ENCODE data around the gene HIBADH. TPM values are rescaled to one million over a fixed set of nuclear protein-coding genes. Genes with fewer than 3 reads are reported as not detected.
A peak's percentile ranks its signal among the peaks of the same experiment; 100 is the strongest.
"Not testable (repeated sequence)": the region's sequence is repeated elsewhere in the genome, so short reads cannot be mapped to it uniquely, and the experiment has no call there.

Gene HIBADH
- total RNA-seq, 1 donor from 2014 or later = 108 TPM

- not testable (repeated sequence) for DNase-seq (ENCODE audit: missing footprints); ATAC-seq
- intact Hi-C loops (cut with DNase I) = loop anchor here (5.0 to 10.0 kb wide), 3 partner anchors 343 to 381 kb away; no protein-coding TSS in a partner anchor
Observed at GRCh38 chr7:27578169-27578568, 84.5 kb downstream of the HIBADH start.

GRCh38 chr7:27576360-27576944, 86.2 kb downstream of the HIBADH start:
- intact Hi-C loops (cut with DNase I) = loop anchor here (5.0 to 10.0 kb wide), 3 partner anchors 342 to 379 kb away; no protein-coding TSS in a partner anchor
- no peak for ATAC-seq
- DNase-seq (ENCODE audit: missing footprints) = no peak

- ATAC-seq (peak; percentile 23), DNase-seq (ENCODE audit: missing footprints) (no peak)
- intact Hi-C loops (cut with DNase I) = loop anchor here (5.0 to 10.0 kb wide), 3 partner anchors 341 to 378 kb away; no protein-coding TSS in a partner anchor
Observed at GRCh38 chr7:27575613-27576012, 87.1 kb downstream of the HIBADH start.

- intact Hi-C loops (cut with DNase I) = no loop called here
- ATAC-seq (no peak), DNase-seq (ENCODE audit: missing footprints) (no peak)
Observed at GRCh38 chr7:27569106-27569505, 93.6 kb downstream of the HIBADH start.

GRCh38 chr7:27567266-27567665, 95.4 kb downstream of the HIBADH start:
- DNase-seq (ENCODE audit: missing footprints) (no peak), ATAC-seq (no peak)
- intact Hi-C loops (cut with DNase I) = no loop called here

- ATAC-seq = no peak
Observed at GRCh38 chr7:27564881-27565482, 97.7 kb downstream of the HIBADH start.

GRCh38 chr7:27560706-27561235, 101.9 kb downstream of the HIBADH start:
- intact Hi-C loops (cut with DNase I) = no loop called here
- no peak for ATAC-seq
- DNase-seq (ENCODE audit: missing footprints) = no peak

More at GRCh38 chr7:27564881-27565482, 97.7 kb downstream of the HIBADH start:
- intact Hi-C loops (cut with DNase I) = no loop called here
- no peak for DNase-seq (ENCODE audit: missing footprints)

GRCh38 chr7:27555670-27556069, 107.0 kb downstream of the HIBADH start:
- intact Hi-C loops (cut with DNase I) = no loop called here
- DNase-seq (ENCODE audit: missing footprints) = no peak
- ATAC-seq = no peak

- DNase-seq (ENCODE audit: missing footprints) (no peak), ATAC-seq (no peak)
- intact Hi-C loops (cut with DNase I) = no loop called here
Observed at GRCh38 chr7:27554826-27555225, 107.9 kb downstream of the HIBADH start.

GRCh38 chr7:27553273-27553672, 109.4 kb downstream of the HIBADH start:
- ATAC-seq (no peak), DNase-seq (ENCODE audit: missing footprints) (no peak)
- intact Hi-C loops (cut with DNase I) = no loop called here

GRCh38 chr7:27551803-27552400, 110.8 kb downstream of the HIBADH start:
- intact Hi-C loops (cut with DNase I) = no loop called here
- ATAC-seq = no peak
- no peak for DNase-seq (ENCODE audit: missing footprints)

GRCh38 chr7:27549606-27550005, 113.1 kb downstream of the HIBADH start:
- DNase-seq (ENCODE audit: missing footprints) = no peak
- no peak for ATAC-seq
- intact Hi-C loops (cut with DNase I) = no loop called here

GRCh38 chr7:27548304-27548703, 114.4 kb downstream of the HIBADH start:
- DNase-seq (ENCODE audit: missing footprints) = no peak
- intact Hi-C loops (cut with DNase I) = no loop called here
- no peak for ATAC-seq

GRCh38 chr7:27547401-27547800, 115.3 kb downstream of the HIBADH start:
- ATAC-seq = no peak
- intact Hi-C loops (cut with DNase I) = no loop called here
- no peak for DNase-seq (ENCODE audit: missing footprints)

- intact Hi-C loops (cut with DNase I) = no loop called here
- ATAC-seq (no peak), DNase-seq (ENCODE audit: missing footprints) (no peak)
Observed at GRCh38 chr7:27546610-27547009, 116.1 kb downstream of the HIBADH start.

- DNase-seq (ENCODE audit: missing footprints) (no peak), ATAC-seq (no peak)
- intact Hi-C loops (cut with DNase I) = no loop called here
Observed at GRCh38 chr7:27535795-27536194, 126.9 kb downstream of the HIBADH start.

- DNase-seq (ENCODE audit: missing footprints) = no peak
Observed at GRCh38 chr7:27533652-27534081, 129.0 kb downstream of the HIBADH start.

GRCh38 chr7:27532314-27532713, 130.4 kb downstream of the HIBADH start:
- ATAC-seq (no peak), DNase-seq (ENCODE audit: missing footprints) (no peak)
- intact Hi-C loops (cut with DNase I) = no loop called here

More at GRCh38 chr7:27533652-27534081, 129.0 kb downstream of the HIBADH start:
- ATAC-seq = no peak
- intact Hi-C loops (cut with DNase I) = no loop called here

GRCh38 chr7:27527348-27527714, 135.4 kb downstream of the HIBADH start:
- intact Hi-C loops (cut with DNase I) = no loop called here
- ATAC-seq (no peak), DNase-seq (ENCODE audit: missing footprints) (no peak)
